ENCODE data around the gene WWTR1.

Gene WWTR1

GRCh38 chr3:149654188-149654601, 3.6 kb downstream of the WWTR1 start:
- DNase-seq: no peak

DNA sequence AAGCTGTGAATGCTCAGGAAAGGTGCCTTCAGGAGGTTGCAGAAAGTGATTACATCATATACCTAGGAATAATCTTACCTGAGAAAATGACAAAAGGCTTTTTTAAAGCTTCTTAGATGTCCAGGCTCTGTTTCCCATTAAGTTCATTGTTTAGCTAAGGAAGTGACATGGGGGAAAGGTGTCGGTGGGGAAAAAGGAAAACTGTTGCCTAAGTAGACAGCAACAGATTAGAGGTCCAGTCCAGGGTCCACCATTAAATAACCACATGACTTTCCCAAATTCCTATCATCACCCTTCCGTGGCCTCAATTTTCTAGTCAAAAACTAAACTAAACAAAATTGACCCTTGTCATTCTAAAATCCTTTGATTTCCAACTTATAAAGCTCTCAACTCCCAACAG, 4.3 kb downstream of the WWTR1 start:
- no peak for DNase-seq

DNA sequence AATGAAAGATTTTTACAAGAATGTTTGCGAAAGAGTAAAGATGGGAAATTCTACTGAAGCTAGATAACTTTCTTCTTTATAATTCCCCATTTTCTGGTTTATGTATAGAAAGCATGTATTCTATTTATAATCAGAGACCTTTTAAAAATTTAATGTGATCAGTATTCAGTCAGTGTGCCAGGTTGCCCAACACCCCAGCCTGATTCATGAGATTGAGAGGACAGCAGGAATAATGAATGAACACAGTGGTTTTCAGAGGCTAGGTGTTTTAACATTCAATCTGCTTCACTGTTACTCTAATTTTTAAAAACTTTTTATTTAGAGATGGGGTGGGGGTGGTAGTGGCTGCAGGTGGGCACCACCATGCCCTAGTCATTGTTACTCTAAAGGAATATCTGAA, 4.7 kb downstream of the WWTR1 start:
- no peak for DNase-seq

GRCh38 chr3:149650828-149651227, 7.0 kb downstream of the WWTR1 start:
- DNase-seq: no peak

- no peak for DNase-seq
Observed at GRCh38 chr3:149648525-149648924, 9.3 kb downstream of the WWTR1 start.

- no peak for DNase-seq
Observed at GRCh38 chr3:149647812-149648211, 10.0 kb downstream of the WWTR1 start.

DNA sequence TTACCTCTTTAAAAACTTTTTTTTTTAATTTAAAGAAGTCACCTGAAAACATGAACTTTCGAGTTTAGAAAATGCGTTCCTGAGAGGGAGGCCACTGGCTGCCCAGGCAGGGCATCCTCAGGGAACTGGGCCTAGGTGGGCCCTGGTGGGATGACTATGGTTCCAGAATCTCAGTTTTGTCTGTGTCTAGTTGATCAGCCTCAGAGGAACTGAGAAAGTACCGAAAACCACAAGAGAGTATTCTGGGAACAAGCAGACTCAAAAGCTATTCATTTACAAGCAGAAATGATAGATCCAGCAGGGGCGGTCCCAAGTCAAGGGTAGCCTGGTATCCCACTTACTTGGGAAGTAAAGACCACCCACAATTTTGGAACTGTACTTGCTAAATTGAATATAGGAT, 10.5 kb downstream of the WWTR1 start:
- no peak for DNase-seq

DNA sequence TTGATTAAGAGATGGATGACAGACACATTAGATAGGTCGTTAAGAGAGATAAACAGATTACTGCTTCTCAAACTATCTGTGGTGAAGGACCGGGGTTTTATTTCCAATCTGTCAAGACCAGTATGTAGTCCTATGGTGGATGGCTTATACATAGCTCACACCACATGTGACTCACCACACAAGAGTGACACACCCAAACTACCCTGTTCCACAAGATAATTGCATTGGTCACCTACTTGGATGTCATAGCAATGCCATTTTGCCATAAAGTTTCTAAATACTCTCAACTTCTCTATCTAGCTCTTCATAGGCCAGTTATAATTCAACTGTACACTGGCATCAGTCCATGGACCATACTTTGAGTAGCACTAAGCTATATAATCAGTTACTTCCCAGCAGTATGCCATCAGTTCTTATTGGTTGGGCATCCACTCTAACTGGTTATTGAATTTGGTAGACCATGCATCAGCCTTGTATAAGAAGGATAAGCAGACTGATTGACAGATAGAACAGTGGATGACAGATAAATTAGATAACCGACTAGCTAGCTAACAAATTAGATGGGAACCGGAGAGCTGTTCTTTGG, 11.6 kb downstream of the WWTR1 start:
- DNase-seq: no peak

DNA sequence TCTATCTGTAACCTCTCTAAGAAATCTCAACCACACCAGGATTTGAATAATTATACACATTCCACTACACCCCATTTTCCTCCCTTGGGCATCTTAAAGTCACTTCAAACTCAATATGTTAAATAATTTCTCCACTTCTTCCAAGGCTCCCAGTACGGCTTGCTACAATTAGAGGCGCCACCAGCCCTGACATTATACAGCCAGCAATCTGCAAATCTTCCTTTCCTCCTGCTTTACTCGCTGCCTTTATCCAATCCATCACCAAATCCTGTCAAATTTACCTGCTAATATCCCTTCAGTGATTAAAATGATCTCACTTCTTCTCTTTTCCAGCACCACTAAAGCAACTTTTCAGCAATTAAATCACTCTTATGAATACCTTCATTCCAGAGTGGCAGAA, 13.9 kb downstream of the WWTR1 start:
- DNase-seq: no peak

GRCh38 chr3:149643482-149643798, 14.4 kb downstream of the WWTR1 start:
- DNase-seq: no peak

GRCh38 chr3:149640976-149641728, 16.7 kb downstream of the WWTR1 start:
- DNase-seq: no peak

DNA sequence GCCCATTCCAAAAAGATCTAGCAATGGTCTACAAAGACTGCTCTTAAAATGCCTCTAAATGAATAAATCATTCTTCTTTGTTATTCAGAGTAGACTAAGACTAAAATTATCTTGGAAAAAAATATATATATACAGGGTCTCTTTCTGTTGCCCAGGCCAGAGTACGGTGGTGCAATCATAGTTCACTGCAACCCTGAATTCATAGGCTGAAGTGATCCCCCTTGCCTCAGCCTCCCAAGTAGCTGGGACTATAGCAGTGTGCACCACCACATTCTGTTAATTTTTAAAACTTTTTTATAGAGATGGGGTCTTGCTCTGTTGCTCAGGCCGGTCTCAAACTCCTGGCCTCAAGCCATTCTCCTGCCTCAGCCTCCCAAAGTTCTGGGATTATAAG, 18.7 kb downstream of the WWTR1 start:
- no peak for DNase-seq

GRCh38 chr3:149638228-149639092, 19.4 kb downstream of the WWTR1 start:
- no peak for DNase-seq

DNA sequence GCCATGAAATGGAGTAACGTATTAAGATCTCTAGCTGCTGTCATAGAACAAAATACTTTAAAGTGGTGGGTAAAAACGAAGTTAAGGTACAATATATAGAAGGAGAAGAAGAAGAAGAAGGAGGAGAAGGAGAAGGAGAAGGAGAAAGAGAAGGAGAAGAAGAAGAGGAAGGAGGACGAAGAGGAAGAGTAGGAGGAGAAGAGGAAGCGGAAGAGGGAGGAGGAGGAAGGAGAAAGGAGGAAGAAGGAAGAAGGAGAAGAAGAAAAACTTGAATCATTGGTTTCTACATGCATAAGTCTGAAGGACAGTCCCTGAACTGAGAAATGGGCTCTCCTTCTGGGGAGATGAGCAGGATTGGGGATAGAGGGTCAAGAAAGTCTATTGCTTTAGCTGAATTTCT, 22.4 kb downstream of the WWTR1 start:
- no peak for DNase-seq

DNA sequence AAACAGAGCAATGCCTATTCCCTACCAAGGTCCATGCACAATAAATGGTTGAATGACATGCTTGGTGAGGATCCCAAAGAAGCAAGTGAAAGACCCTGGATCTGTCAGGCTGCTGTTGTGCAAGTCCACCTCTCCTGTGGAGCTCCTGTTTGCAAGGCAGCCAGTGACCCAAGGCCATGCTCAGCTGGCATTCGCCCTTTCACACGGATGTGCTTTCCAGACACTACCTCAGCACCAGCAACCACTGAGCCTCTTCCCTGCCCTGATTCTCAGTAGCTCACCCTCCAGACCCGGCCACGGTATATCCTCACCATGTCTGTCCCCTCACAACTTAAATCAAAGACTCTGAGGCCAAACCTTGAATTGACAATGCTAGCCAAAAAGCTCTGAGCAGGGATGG, 23.3 kb downstream of the WWTR1 start:
- no peak for DNase-seq

GRCh38 chr3:149634072-149634471, 23.8 kb downstream of the WWTR1 start:
- DNase-seq: no peak

DNA sequence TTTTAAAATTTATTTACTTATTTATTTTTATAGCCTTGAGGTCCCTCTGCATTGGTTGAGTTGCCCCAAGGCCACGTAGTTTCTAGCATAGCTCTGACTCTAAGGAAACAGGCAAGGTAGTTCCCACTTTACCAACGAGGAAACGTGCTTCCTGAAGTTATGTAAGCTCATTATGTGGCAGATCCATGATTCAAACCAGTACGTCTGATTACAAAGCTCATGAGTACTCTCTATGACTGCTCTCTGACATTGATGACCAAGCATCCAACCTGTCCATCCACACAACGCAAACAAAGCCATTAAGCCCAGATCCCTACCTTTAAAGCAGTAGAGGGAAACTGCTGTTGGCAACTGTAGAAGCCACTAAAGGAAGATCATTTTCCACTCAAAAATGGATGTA, 25.6 kb downstream of the WWTR1 start:
- DNase-seq: no peak

GRCh38 chr3:149630806-149631205, 27.0 kb downstream of the WWTR1 start:
- no peak for DNase-seq

- DNase-seq: no peak
Observed at GRCh38 chr3:149628957-149629670, 28.7 kb downstream of the WWTR1 start.

- no peak for DNase-seq
Observed at GRCh38 chr3:149626671-149627070, 31.2 kb downstream of the WWTR1 start.

- DNase-seq: no peak
Observed at GRCh38 chr3:149625795-149626194, 32.0 kb downstream of the WWTR1 start.

GRCh38 chr3:149623824-149624223, 34.0 kb downstream of the WWTR1 start:
- no peak for DNase-seq

GRCh38 chr3:149621218-149622005, 36.4 kb downstream of the WWTR1 start:
- no peak for DNase-seq
